HG02610 (cell line): ENCODE data around the gene NUDT16L1.

Experiments
- ATAC-seq: cut with Tn5 transposase; IDR thresholded peaks from one replicate; pipeline ENCODE4 v1.9.1; 2021; ENCODE audit warnings: mild to moderate bottlenecking, moderate library complexity; ENCODE audit not compliant: unreplicated experiment

Gene NUDT16L1

GRCh38 chr16:4693956-4694641, 737 bp downstream of the NUDT16L1 start:
- no peak for ATAC-seq

- ATAC-seq, result no peak
These were observed 1.5 kb downstream of the NUDT16L1 start for GRCh38 chr16:4694642-4695451.

GRCh38 chr16:4695473-4696171, 2.3 kb downstream of the NUDT16L1 start:
- no peak for ATAC-seq

- no peak for ATAC-seq
These were observed 3.0 kb downstream of the NUDT16L1 start for GRCh38 chr16:4696172-4696904.

- no peak for ATAC-seq
These were observed 3.8 kb downstream of the NUDT16L1 start for GRCh38 chr16:4696905-4697847.

GRCh38 chr16:4697848-4698291, 4.5 kb downstream of the NUDT16L1 start:
- ATAC-seq, result no peak

- ATAC-seq, result no peak
These were observed 5.1 kb downstream of the NUDT16L1 start for GRCh38 chr16:4698321-4699045.

- no peak for ATAC-seq
These were observed 5.7 kb downstream of the NUDT16L1 start for GRCh38 chr16:4699046-4699556.

GRCh38 chr16:4700380-4700996, 7.1 kb downstream of the NUDT16L1 start:
- no peak for ATAC-seq

GRCh38 chr16:4700997-4701743, 7.8 kb downstream of the NUDT16L1 start:
- no peak for ATAC-seq

GRCh38 chr16:4701791-4702465, 8.6 kb downstream of the NUDT16L1 start:
- ATAC-seq, result no peak

GRCh38 chr16:4702466-4702808, 9.1 kb downstream of the NUDT16L1 start:
- no peak for ATAC-seq

GRCh38 chr16:4703906-4704305, 10.5 kb downstream of the NUDT16L1 start:
- ATAC-seq, result no peak

- ATAC-seq, result no peak
These were observed 11.1 kb downstream of the NUDT16L1 start for GRCh38 chr16:4704491-4704890.

- no peak for ATAC-seq
These were observed 11.6 kb downstream of the NUDT16L1 start for GRCh38 chr16:4704913-4705312.

- ATAC-seq, result no peak
These were observed 13.5 kb downstream of the NUDT16L1 start for GRCh38 chr16:4706871-4707270.

GRCh38 chr16:4709481-4709880, 16.1 kb downstream of the NUDT16L1 start:
- ATAC-seq, result no peak
